Esophagus (tissue), 2 donors: ENCODE data around the gene KHK. TPM values are rescaled to one million over a fixed set of nuclear protein-coding genes. Genes with fewer than 3 reads are reported as not detected.
"Not testable (repeated sequence)": the region's sequence is repeated elsewhere in the genome, so short reads cannot be mapped to it uniquely, and the experiment has no call there.

Experiments used
- H3K27ac ChIP-seq, 2 donors: one replicate each; pipeline ENCODE4 v1.5.1; 2013; ENCODE audit warnings: low read depth in 2 of 2, mild to moderate bottlenecking in 2 of 2, inconsistent platforms in 1 of 2, low read length in 1 of 2, moderate library complexity in 1 of 2
- H3K27me3 ChIP-seq, 2 donors: one replicate each; pipeline ENCODE4 v1.6.1; 2013; ENCODE audit warnings: low read length in 2 of 2, control low read depth in 1 of 2, mild to moderate bottlenecking in 1 of 2; ENCODE audit not compliant: insufficient read depth in 2 of 2, control insufficient read depth in 1 of 2
- H3K36me3 ChIP-seq, 2 donors: one replicate each; pipeline ENCODE4 v1.6.1; 2013; ENCODE audit warnings: low read length in 1 of 2; ENCODE audit not compliant: control insufficient read depth in 2 of 2, insufficient read depth in 2 of 2
- H3K4me1 ChIP-seq, 2 donors: one replicate each; pipeline ENCODE4 v1.6.1; 2013; ENCODE audit warnings: low read length in 1 of 2; ENCODE audit not compliant: control insufficient read depth in 2 of 2, insufficient read depth in 2 of 2
- H3K4me3 ChIP-seq, 2 donors: one replicate each; pipeline ENCODE4 v1.5.1; 2013; ENCODE audit warnings: low read length in 2 of 2, mild to moderate bottlenecking in 2 of 2, low read depth in 1 of 2, moderate library complexity in 1 of 2
- H3K9me3 ChIP-seq, 2 donors: one replicate each; pipeline ENCODE4 v1.6.1; 2013; ENCODE audit warnings: mild to moderate bottlenecking in 2 of 2, low read depth in 1 of 2, low read length in 1 of 2, moderate library complexity in 1 of 2; ENCODE audit not compliant: control insufficient read depth in 2 of 2, insufficient read depth in 1 of 2
- WGBS, 2 donors: extraction: QIAGEN DNeasy Blood & Tissue Kit; methylation state at CpG; one replicate each; pipeline ENCODE4 v1.1.7; 2013; 5-methylcytosine and 5-hydroxymethylcytosine counted together
- polyA plus RNA-seq, 2 donors: library from polyadenylated mRNA; stranded (reverse); fragments of 200-250 nt; gene quantifications; one replicate each; pipeline ENCODE4 v1.2.3, GENCODE V29; 2013
- donor health status: healthy with polysubstance abuse.
- donor health status: Bipolar disorder and iron deficiency.

KHK gene
- polyA plus RNA-seq, 2 donors: 2.2 to 3.3 TPM

GRCh38 chr2:27108221-27108620 is 21.6 kb downstream of the KHK start:
- no peak overlapping the region for H3K27ac ChIP-seq
- H3K36me3 ChIP-seq: no peaks in the 10 kb centered on the region
- no peaks in the 10 kb centered on the region for H3K27me3 ChIP-seq
- no peaks in the 10 kb centered on the region for H3K9me3 ChIP-seq
- H3K4me1 ChIP-seq: no peaks in the 10 kb centered on the region
- no peak overlapping the region for H3K4me3 ChIP-seq
- WGBS, 2 donors: 81 to 88% methylated on average over 2 of the region's 2 CpGs

- Histone ChIP-seq H3K27ac (no peak overlapping the region), H3K36me3 (no peaks in the 10 kb centered on the region), H3K4me1 (no peaks in the 10 kb centered on the region), H3K9me3 (no peaks in the 10 kb centered on the region), H3K27me3 (no peaks in the 10 kb centered on the region), H3K4me3 (no peak overlapping the region)
- 93% methylated on average over 3 of the region's 3 CpGs for WGBS, 2 donors
These were observed 22.5 kb downstream of the KHK start for GRCh38 chr2:27109083-27109482.

- not testable (repeated sequence) for H3K36me3 ChIP-seq, H3K27ac ChIP-seq, H3K9me3 ChIP-seq, H3K4me1 ChIP-seq, H3K27me3 ChIP-seq, H3K4me3 ChIP-seq
- WGBS, 2 donors: 87% methylated on average over 24 of the region's 24 CpGs
These were observed 24.2 kb downstream of the KHK start for GRCh38 chr2:27110603-27111352.

- H3K4me1 ChIP-seq, H3K27ac ChIP-seq, H3K9me3 ChIP-seq, H3K36me3 ChIP-seq, H3K4me3 ChIP-seq, H3K27me3 ChIP-seq: not testable (repeated sequence)
- 94% methylated on average over 42 to 49 of the region's 49 CpGs for whole genome bisulfite sequencing, 2 donors
These were observed 25.0 kb downstream of the KHK start for GRCh38 chr2:27111392-27112078.

- H3K4me3 ChIP-seq: no peak overlapping the region
- peaks cover 7% of the 10 kb centered on the region in 2 donors for H3K4me1 ChIP-seq
- H3K27ac ChIP-seq: no peak overlapping the region
- no peaks in the 10 kb centered on the region for H3K9me3 ChIP-seq
- no peaks in the 10 kb centered on the region for H3K27me3 ChIP-seq
- no peaks in the 10 kb centered on the region for H3K36me3 ChIP-seq
- WGBS, 2 donors: 60 to 67% methylated on average over 2 of the region's 2 CpGs
These were observed 28.9 kb downstream of the KHK start for GRCh38 chr2:27115519-27115918.

- peaks cover 7% of the 10 kb centered on the region in 2 donors for H3K4me1 ChIP-seq
- no peaks in the 10 kb centered on the region for H3K36me3 ChIP-seq
- H3K27me3 ChIP-seq: no peaks in the 10 kb centered on the region
- no peaks in the 10 kb centered on the region for H3K9me3 ChIP-seq
- H3K27ac ChIP-seq: no peak overlapping the region
- WGBS, 2 donors: 26% methylated on average over 14 of the region's 14 CpGs
- H3K4me3 ChIP-seq: peak overlapping the region; percentile 44 to 56
These were observed 31.5 kb downstream of the KHK start for GRCh38 chr2:27117995-27118524.

- no peaks in the 10 kb centered on the region for H3K27me3 ChIP-seq
- no peaks in the 10 kb centered on the region for H3K9me3 ChIP-seq
- H3K27ac ChIP-seq: no peak within 1 kb of the TSS
- peaks cover 7 to 8% of the 10 kb centered on the region in 2 donors for H3K4me1 ChIP-seq
- H3K36me3 ChIP-seq: no peaks in the 10 kb centered on the region
- H3K4me3 ChIP-seq: peak within 1 kb of the TSS; percentile 44 to 56
- 3 to 4% methylated on average over 51 to 84 of the region's 84 CpGs for WGBS, 2 donors
These were observed 32.2 kb downstream of the KHK start, which contains the start of gene CGREF1 for GRCh38 chr2:27118525-27119329. Gene CGREF1, minus strand, starts transcription at chr2:27119128. Its CDS starts 14,762 bp downstream, at chr2:27104366.

- 78 to 82% methylated on average over 8 of the region's 8 CpGs for WGBS, 2 donors
- H3K27ac ChIP-seq, H3K27me3 ChIP-seq, H3K36me3 ChIP-seq, H3K9me3 ChIP-seq: not testable (repeated sequence)
- Histone ChIP-seq H3K4me3 (peak overlapping the region; percentile 44 to 56), H3K4me1 (peaks cover 7 to 11% of the 10 kb centered on the region in 2 donors)
These were observed 32.7 kb downstream of the KHK start for GRCh38 chr2:27119330-27119670.

- no peaks in the 10 kb centered on the region for H3K27me3 ChIP-seq
- peaks cover 7 to 11% of the 10 kb centered on the region in 2 donors for H3K4me1 ChIP-seq
- no peak overlapping the region for H3K4me3 ChIP-seq
- H3K9me3 ChIP-seq: no peaks in the 10 kb centered on the region
- no peaks in the 10 kb centered on the region for H3K36me3 ChIP-seq
- no peak overlapping the region for H3K27ac ChIP-seq
- WGBS, 2 donors: 77 to 79% methylated on average over 2 of the region's 2 CpGs
These were observed 35.3 kb downstream of the KHK start for GRCh38 chr2:27121906-27122305.
